CD4-positive, alpha-beta T cell (primary cell): ENCODE results near the gene GIPC2. TPM values are rescaled to one million over a fixed set of nuclear protein-coding genes. Genes with fewer than 3 reads are reported as not detected.

Experiments used
- ATAC-seq: fragments of 200-7000 bp; cut with Tn5 transposase; one replicate; pipeline ENCODE4 v1.10.0; 2022; ENCODE audit warnings: mild to moderate bottlenecking; ENCODE audit not compliant: poor library complexity
- CTCF ChIA-PET: fragments of 350-600 bp; sonication (Branson Sonifier 250); formaldehyde crosslinking; loops from one replicate; lab custom pipeline; 2021; ENCODE audit warnings: antibody characterized with exemption, inconsistent platforms; lab: Charles Lee
- POLR2A ChIA-PET: fragments of 350-600 bp; sonication (Branson Sonifier 250); formaldehyde crosslinking; loops from one replicate; lab custom pipeline; 2021; ENCODE audit warnings: antibody characterized with exemption, inconsistent platforms; lab: Charles Lee
- DNase-seq, 14 experiments: peaks; one replicate each; pipeline ENCODE4 v3.0.0-alpha.2; 2013 to 2020; ENCODE audit warnings: mixed read lengths in 2 of 14
- H3K27ac ChIP-seq, 2 donors: one replicate each; pipeline versions ENCODE4 v1.5.1 to v1.7.0; 2013; ENCODE audit warnings: low read length in 2 of 2, low read depth in 1 of 2, mild to moderate bottlenecking in 1 of 2
- H3K27me3 ChIP-seq, 2 experiments: 1 replicate in 1 of 2; 2 replicates in 1 of 2; pipeline versions ENCODE4 v1.6.1 to v1.7.0; 2013; ENCODE audit warnings: low read length in 2 of 2, control low read depth in 1 of 2, mild to moderate bottlenecking in 1 of 2, moderate library complexity in 1 of 2; ENCODE audit not compliant: insufficient read depth in 2 of 2, control insufficient read depth in 1 of 2
- H3K36me3 ChIP-seq: one replicate; pipeline ENCODE4 v1.6.1; 2013; ENCODE audit warnings: low read length, control low read depth; ENCODE audit not compliant: insufficient read depth
- H3K4me1 ChIP-seq: one replicate; pipeline ENCODE4 v1.6.1; 2013; ENCODE audit warnings: low read length, control low read depth; ENCODE audit not compliant: insufficient read depth
- H3K4me3 ChIP-seq: one replicate; pipeline ENCODE4 v1.5.1; 2013; ENCODE audit warnings: mild to moderate bottlenecking, low read length, moderate library complexity
- H3K9me3 ChIP-seq, 2 experiments: 1 replicate in 1 of 2; 2 replicates in 1 of 2; pipeline versions ENCODE4 v1.6.1 to v1.7.0; 2013; ENCODE audit warnings: low read length in 2 of 2, mild to moderate bottlenecking in 2 of 2, control low read depth in 1 of 2, moderate library complexity in 1 of 2; ENCODE audit not compliant: control insufficient read depth in 1 of 2, insufficient read depth in 1 of 2
- H3K27ac Mint-ChIP-seq: one replicate; pipeline ENCODE4 v1.8.0; 2020; ENCODE audit warnings: mixed read lengths
- H3K27me3 Mint-ChIP-seq: one replicate; pipeline ENCODE4 v1.8.0; 2021; ENCODE audit warnings: mixed read lengths
- H3K36me3 Mint-ChIP-seq: one replicate; pipeline ENCODE4 v1.8.0; 2021; ENCODE audit warnings: low read depth, mixed read lengths
- H3K4me1 Mint-ChIP-seq: one replicate; pipeline ENCODE4 v1.8.0; 2021; ENCODE audit warnings: low read depth, mixed read lengths
- H3K4me3 Mint-ChIP-seq: one replicate; pipeline ENCODE4 v1.8.0; 2020; ENCODE audit warnings: mild to moderate bottlenecking, mixed read lengths
- H3K9me3 Mint-ChIP-seq: one replicate; pipeline ENCODE4 v1.8.0; 2020; ENCODE audit warnings: mixed read lengths
- intact Hi-C, 2 experiments: fragments of 100-400 bp; cut with DNase I in 1 of 2; cut with micrococcal nuclease in 1 of 2; formaldehyde crosslinking; loops; one replicate each; pipeline versions ENCODE4 v1.15.1 to v1.9.0; 2023 to 2025; cut with DNase I, micrococcal nuclease
- total RNA-seq, 174 experiments: library from RNA in 2 of 174; stranded (reverse) in 2 of 174; gene quantifications; one replicate each; pipeline ENCODE4 v1.2.3 and lab custom pipeline; 2021 to 2026
- TF ChIP-seq, protein P1 (sequence below): fragments of 200-600 bp; IDR thresholded peaks from one replicate; pipeline ENCODE4 v1.8.0; 2022; ENCODE audit warnings: antibody characterized with exemption, mild to moderate bottlenecking

GIPC2 gene
- total RNA-seq, 2 experiments from 2014 or later = not detected

DNA sequence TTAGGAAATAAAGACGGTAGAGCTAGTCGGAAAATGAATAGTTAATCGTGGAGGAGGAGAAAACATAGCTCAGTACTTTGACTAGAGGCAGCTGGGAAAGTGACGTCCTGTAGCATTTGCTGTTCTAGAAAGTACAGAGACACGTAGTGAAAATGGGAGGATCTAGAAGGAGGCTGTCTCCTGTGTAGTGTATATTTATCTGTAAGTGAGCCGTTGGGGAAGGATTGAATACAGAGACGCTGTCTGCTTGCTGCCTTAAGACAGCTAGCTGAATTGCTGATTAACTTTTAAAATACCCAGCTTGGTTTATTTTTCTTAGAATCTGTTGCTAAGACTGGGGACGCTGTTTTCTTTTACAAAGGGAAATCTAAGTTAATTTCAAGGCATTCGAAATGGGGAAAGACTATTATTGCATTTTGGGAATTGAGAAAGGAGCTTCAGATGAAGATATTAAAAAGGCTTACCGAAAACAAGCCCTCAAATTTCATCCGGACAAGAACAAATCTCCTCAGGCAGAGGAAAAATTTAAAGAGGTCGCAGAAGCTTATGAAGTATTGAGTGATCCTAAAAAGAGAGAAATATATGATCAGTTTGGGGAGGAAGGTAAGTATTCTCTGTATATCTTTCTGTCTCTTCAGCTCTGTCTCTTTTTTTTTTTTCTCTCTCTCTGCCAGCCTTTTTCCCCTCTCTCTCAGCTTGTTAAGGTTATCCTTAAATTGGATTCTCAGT, 40.9 kb upstream of the GIPC2 start, which contains the start of gene DNAJB4:
Gene DNAJB4, plus strand, starts transcription at position 221 of the 729 bp plus-strand sequence. Its CDS starts 172 bp downstream, at position 393.
- intact Hi-C loops = loop anchor here (1.0 to 10.0 kb wide), 6 partner anchors 26 to 1930 kb away; partner anchors contain the start of genes FUBP1 (in 1 of the 2), IFI44 (in 1 of the 2), ST6GALNAC3 (in 1 of the 2) and ZZZ3 (in 1 of the 2)
- Histone ChIP-seq H3K4me3 (peak within 1 kb of the TSS; percentile 71), H3K27ac (peak within 1 kb of the TSS; percentile 78 to 96), H3K27me3 (no peaks in the 10 kb centered on the region), H3K4me1 (peaks cover 4% of the 10 kb centered on the region), H3K9me3 (no peaks in the 10 kb centered on the region), H3K36me3 (no peaks in the 10 kb centered on the region)
- H3K9me3 Mint-ChIP-seq = no peaks in the 10 kb centered on the region
- peak within 1 kb of the TSS; percentile 98 for H3K27ac Mint-ChIP-seq
- peak within 1 kb of the TSS; percentile 86 for H3K4me3 Mint-ChIP-seq
- ChIA-PET POLR2A (interaction anchor here (0.6 to 9.3 kb wide), 22 partner anchors 10 to 645 kb away, joined by 3 to 419 read pairs (median 6); partner anchors contain the start of genes FUBP1, GIPC2, IFI44 and IFI44L), CTCF (interaction anchor here (0.9 to 3.1 kb wide), 3 partner anchors 13 to 322 kb away, joined by 3 to 19 read pairs (median 6); partner anchors contain the start of gene FUBP1)
- ATAC-seq (peak; percentile 98), DNase-seq (peak; percentile 25 to 95 (median 48))
- peaks cover 8% of the 10 kb centered on the region for H3K36me3 Mint-ChIP-seq
- H3K27me3 Mint-ChIP-seq = no peaks in the 10 kb centered on the region
- TF ChIP-seq, protein P1, sequence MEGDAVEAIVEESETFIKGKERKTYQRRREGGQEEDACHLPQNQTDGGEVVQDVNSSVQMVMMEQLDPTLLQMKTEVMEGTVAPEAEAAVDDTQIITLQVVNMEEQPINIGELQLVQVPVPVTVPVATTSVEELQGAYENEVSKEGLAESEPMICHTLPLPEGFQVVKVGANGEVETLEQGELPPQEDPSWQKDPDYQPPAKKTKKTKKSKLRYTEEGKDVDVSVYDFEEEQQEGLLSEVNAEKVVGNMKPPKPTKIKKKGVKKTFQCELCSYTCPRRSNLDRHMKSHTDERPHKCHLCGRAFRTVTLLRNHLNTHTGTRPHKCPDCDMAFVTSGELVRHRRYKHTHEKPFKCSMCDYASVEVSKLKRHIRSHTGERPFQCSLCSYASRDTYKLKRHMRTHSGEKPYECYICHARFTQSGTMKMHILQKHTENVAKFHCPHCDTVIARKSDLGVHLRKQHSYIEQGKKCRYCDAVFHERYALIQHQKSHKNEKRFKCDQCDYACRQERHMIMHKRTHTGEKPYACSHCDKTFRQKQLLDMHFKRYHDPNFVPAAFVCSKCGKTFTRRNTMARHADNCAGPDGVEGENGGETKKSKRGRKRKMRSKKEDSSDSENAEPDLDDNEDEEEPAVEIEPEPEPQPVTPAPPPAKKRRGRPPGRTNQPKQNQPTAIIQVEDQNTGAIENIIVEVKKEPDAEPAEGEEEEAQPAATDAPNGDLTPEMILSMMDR = no peak
- H3K4me1 Mint-ChIP-seq = peaks cover 54% of the 10 kb centered on the region

DNA sequence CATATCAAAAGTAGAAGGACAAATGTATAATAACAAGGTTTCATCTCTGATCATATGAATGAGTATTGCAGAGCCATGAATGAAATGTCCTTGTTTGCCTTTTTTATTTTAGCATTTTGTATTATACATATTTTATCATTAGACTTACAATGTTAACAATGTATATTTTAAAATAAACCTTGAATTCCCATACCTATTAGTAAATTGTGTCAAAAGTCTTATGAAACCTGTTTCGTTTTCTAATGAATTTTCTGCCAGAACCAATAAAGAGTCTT, 40.4 kb upstream of the GIPC2 start:
- Mint-ChIP-seq H3K4me3 (peak overlapping the region; percentile 86), H3K9me3 (no peaks in the 10 kb centered on the region), H3K36me3 (peaks cover 8% of the 10 kb centered on the region), H3K27me3 (no peaks in the 10 kb centered on the region), H3K4me1 (peaks cover 58% of the 10 kb centered on the region), H3K27ac (peak overlapping the region; percentile 98)
- ATAC-seq (no peak), DNase-seq (no peak)
- intact Hi-C loops = loop anchor here in 1 of 2 experiments (5.0 to 10.0 kb wide), 4 partner anchors 38 to 1931 kb away; partner anchors contain the start of genes IFI44 and ST6GALNAC3
- POLR2A ChIA-PET = interaction anchor here (0.6 to 9.3 kb wide), 14 partner anchors 10 to 644 kb away, joined by 3 to 419 read pairs (median 8); partner anchors contain the start of genes FUBP1, GIPC2, IFI44 and IFI44L
- Histone ChIP-seq H3K36me3 (no peaks in the 10 kb centered on the region), H3K9me3 (no peaks in the 10 kb centered on the region), H3K4me3 (peak overlapping the region; percentile 71), H3K27ac (peak overlapping the region; percentile 78 to 96), H3K27me3 (no peaks in the 10 kb centered on the region), H3K4me1 (peaks cover 4% of the 10 kb centered on the region)
- TF ChIP-seq, protein P1 = no peak
- CTCF ChIA-PET = interaction anchor here (1.8 to 3.1 kb wide), 2 partner anchors 26 to 322 kb away, joined by 6 to 19 read pairs; partner anchors contain the start of gene FUBP1

DNA sequence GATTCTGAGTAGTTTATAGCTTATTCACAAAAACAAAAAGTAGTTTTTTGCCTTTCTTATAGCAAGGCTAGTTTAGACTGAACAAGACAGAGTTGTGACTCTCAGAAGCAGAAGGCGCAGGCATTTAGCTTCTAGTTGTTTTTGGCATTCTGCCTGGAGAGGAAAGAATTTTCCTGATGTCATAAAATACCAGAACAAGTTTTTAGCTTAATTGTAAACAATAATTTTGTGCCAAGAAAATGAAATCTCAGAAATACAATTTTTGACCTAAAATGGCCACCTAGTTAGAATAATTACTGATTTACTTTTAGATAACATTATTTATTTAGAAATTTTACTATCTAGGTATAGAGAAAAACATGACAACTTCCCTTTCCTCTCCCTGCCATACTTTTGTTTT, 40.0 kb upstream of the GIPC2 start:
- no peak for ATAC-seq
- peak overlapping the region; percentile 71 for H3K4me3 ChIP-seq
- intact Hi-C loops = loop anchor here in 1 of 2 experiments (5.0 to 10.0 kb wide), 4 partner anchors 38 to 1931 kb away; partner anchors contain the start of genes IFI44 and ST6GALNAC3

More for the DNA sequence above, 40.0 kb upstream of the GIPC2 start:
- POLR2A ChIA-PET = interaction anchor here (0.8 to 9.3 kb wide), 8 partner anchors 11 to 615 kb away, joined by 3 to 419 read pairs (median 14); partner anchors contain the start of genes FUBP1, GIPC2, IFI44L and ZZZ3
- no peaks in the 10 kb centered on the region for H3K9me3 Mint-ChIP-seq
- Histone ChIP-seq H3K27me3 (no peaks in the 10 kb centered on the region), H3K36me3 (no peaks in the 10 kb centered on the region), H3K4me1 (peaks cover 4% of the 10 kb centered on the region), H3K9me3 (no peaks in the 10 kb centered on the region), H3K27ac (no peak overlapping the region)
- DNase-seq = peak in 3 of 14 experiments; percentile 31 to 43 (median 36)
- TF ChIP-seq, protein P1 = no peak
- CTCF ChIA-PET = interaction anchor here (1.1 to 3.1 kb wide), 2 partner anchors 10 to 26 kb away, joined by 3 to 19 read pairs; partner anchors contain the start of gene FUBP1
- peak overlapping the region; percentile 86 for H3K4me3 Mint-ChIP-seq
- peak overlapping the region; percentile 98 for H3K27ac Mint-ChIP-seq
- peaks cover 8% of the 10 kb centered on the region for H3K36me3 Mint-ChIP-seq
- peaks cover 61% of the 10 kb centered on the region for H3K4me1 Mint-ChIP-seq
- no peaks in the 10 kb centered on the region for H3K27me3 Mint-ChIP-seq
